ENCODE measurements around the gene PLXNA4. TPM values are rescaled to one million over a fixed set of nuclear protein-coding genes. Genes with fewer than 3 reads are reported as not detected.

Gene PLXNA4
- total RNA-seq, 1 experiment from 2014 or later, result 0.11 TPM

GRCh38 chr7:132560825-132561529, 15.3 kb downstream of the PLXNA4 start:
- BruUV-seq (replicated peaks), result no TSS peak
- intact Hi-C loops (cut with micrococcal nuclease; ENCODE audit: unreplicated experiment), result no loop called here
- ChIA-PET CTCF (no interaction called here), POLR2A (ENCODE audit: low non-redundant PET) (no interaction called here)
- no peak overlapping the region for H3K4me3 ChIP-seq (ENCODE audit: low read depth, low read length, poor library complexity, severe bottlenecking)
- DNase-seq (ENCODE audit: low spot score), result peak; percentile 10
- no peaks in the 10 kb centered on the region for H3K36me3 ChIP-seq (ENCODE audit: insufficient read depth, low read length, poor library complexity, severe bottlenecking)
- no peak for TF ChIP-seq EZH2 (IDR thresholded peaks at IDR 0.05; ENCODE audit: borderline replicate concordance, low read depth, low read length, poor library complexity, severe bottlenecking)
- TF ChIP-seq CTCF (conservative IDR thresholded peaks at IDR 0.05; ENCODE audit: low read depth, low read length), result no peak
- no peak overlapping the region for H3K27ac ChIP-seq (ENCODE audit: low read depth, low read length, poor library complexity, severe bottlenecking)
- H3K4me1 ChIP-seq (ENCODE audit: insufficient read depth, low read length, poor library complexity, severe bottlenecking), result peaks cover 3% of the 10 kb centered on the region
- no peaks in the 10 kb centered on the region for H3K9me3 ChIP-seq (ENCODE audit: low read depth, low read length, poor library complexity, severe bottlenecking)
- peaks cover 36% of the 10 kb centered on the region for H3K27me3 ChIP-seq (replicated peaks; ENCODE audit: insufficient read depth, low read depth, low read length, poor library complexity)

- H3K9me3 ChIP-seq (ENCODE audit: low read depth, low read length, poor library complexity, severe bottlenecking), result no peaks in the 10 kb centered on the region
- no peaks in the 10 kb centered on the region for H3K36me3 ChIP-seq (ENCODE audit: insufficient read depth, low read length, poor library complexity, severe bottlenecking)
- no TSS peak for BruUV-seq (replicated peaks)
- CTCF ChIA-PET, result no interaction called here
- POLR2A ChIA-PET (ENCODE audit: low non-redundant PET), result no interaction called here
- H3K27ac ChIP-seq (ENCODE audit: low read depth, low read length, poor library complexity, severe bottlenecking), result no peak overlapping the region
- H3K4me3 ChIP-seq (ENCODE audit: low read depth, low read length, poor library complexity, severe bottlenecking), result no peak overlapping the region
- DNase-seq (ENCODE audit: low spot score), result no peak
- H3K4me1 ChIP-seq (ENCODE audit: insufficient read depth, low read length, poor library complexity, severe bottlenecking), result peaks cover 3% of the 10 kb centered on the region
- no peak for TF ChIP-seq CTCF (conservative IDR thresholded peaks at IDR 0.05; ENCODE audit: low read depth, low read length)
- no peak for TF ChIP-seq EZH2 (IDR thresholded peaks at IDR 0.05; ENCODE audit: borderline replicate concordance, low read depth, low read length, poor library complexity, severe bottlenecking)
- intact Hi-C loops (cut with micrococcal nuclease; ENCODE audit: unreplicated experiment), result no loop called here
- peaks cover 28% of the 10 kb centered on the region for H3K27me3 ChIP-seq (replicated peaks; ENCODE audit: insufficient read depth, low read depth, low read length, poor library complexity)
Measured at GRCh38 chr7:132560105-132560504, 16.2 kb downstream of the PLXNA4 start.

GRCh38 chr7:132558815-132559214, 17.5 kb downstream of the PLXNA4 start:
- H3K4me3 ChIP-seq (ENCODE audit: low read depth, low read length, poor library complexity, severe bottlenecking), result no peak overlapping the region
- DNase-seq (ENCODE audit: low spot score), result no peak
- no peaks in the 10 kb centered on the region for H3K36me3 ChIP-seq (ENCODE audit: insufficient read depth, low read length, poor library complexity, severe bottlenecking)
- H3K27ac ChIP-seq (ENCODE audit: low read depth, low read length, poor library complexity, severe bottlenecking), result no peak overlapping the region
- H3K4me1 ChIP-seq (ENCODE audit: insufficient read depth, low read length, poor library complexity, severe bottlenecking), result peaks cover 3% of the 10 kb centered on the region
- intact Hi-C loops (cut with micrococcal nuclease; ENCODE audit: unreplicated experiment), result no loop called here
- ChIA-PET POLR2A (ENCODE audit: low non-redundant PET) (no interaction called here), CTCF (no interaction called here)
- no TSS peak for BruUV-seq (replicated peaks)
- H3K9me3 ChIP-seq (ENCODE audit: low read depth, low read length, poor library complexity, severe bottlenecking), result no peaks in the 10 kb centered on the region
- H3K27me3 ChIP-seq (replicated peaks; ENCODE audit: insufficient read depth, low read depth, low read length, poor library complexity), result peaks cover 26% of the 10 kb centered on the region
- no peak for TF ChIP-seq EZH2 (IDR thresholded peaks at IDR 0.05; ENCODE audit: borderline replicate concordance, low read depth, low read length, poor library complexity, severe bottlenecking)
- no peak for TF ChIP-seq CTCF (conservative IDR thresholded peaks at IDR 0.05; ENCODE audit: low read depth, low read length)

Measured in A673 (cell line).